ENCODE measurements around the gene MED16.

Gene MED16

DNA sequence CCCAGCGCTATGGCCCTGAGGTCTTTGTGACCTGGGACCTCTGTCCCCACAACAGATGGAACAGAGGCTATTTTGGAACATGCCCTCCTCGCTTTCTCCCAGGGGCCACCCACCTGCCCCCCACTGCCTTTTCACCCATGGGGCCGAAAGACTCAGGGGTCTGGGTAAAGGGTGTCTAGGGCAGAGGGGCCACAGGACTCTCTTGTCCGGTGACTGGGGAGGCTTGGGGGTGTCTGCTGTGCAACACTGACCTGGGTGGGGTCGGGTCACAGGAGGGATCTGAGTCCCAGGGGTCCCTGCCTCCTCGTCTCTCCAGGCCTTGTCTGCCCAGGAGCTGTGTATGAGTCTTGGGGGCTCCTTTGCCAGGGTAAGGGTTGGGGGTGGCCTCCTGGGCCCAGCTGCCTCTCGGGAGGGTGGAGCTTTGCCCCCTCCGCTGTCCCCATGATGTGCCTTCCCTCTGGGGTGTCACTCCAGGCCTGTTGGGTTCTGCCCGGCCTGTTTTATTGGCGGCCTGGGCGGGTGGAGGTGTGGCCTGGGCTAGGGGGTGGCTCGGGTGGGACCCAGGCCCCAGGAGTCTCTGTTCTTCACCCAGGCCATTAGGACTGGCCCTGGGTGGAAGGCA lies 34.9 kb upstream of the MED16 start:
- DNase-seq (ENCODE audit: low spot score): no peak

GRCh38 chr19:927351-927779 lies 34.4 kb upstream of the MED16 start:
- DNase-seq (ENCODE audit: low spot score): no peak

GRCh38 chr19:926589-927350 lies 33.8 kb upstream of the MED16 start:
- peak; percentile 42 for DNase-seq (ENCODE audit: low spot score)

GRCh38 chr19:926323-926588 lies 33.3 kb upstream of the MED16 start:
- no peak for DNase-seq (ENCODE audit: low spot score)

- peak; percentile 66 for DNase-seq (ENCODE audit: low spot score)
These were observed 32.7 kb upstream of the MED16 start, which contains the start of gene ARID3A for GRCh38 chr19:925526-926322. Gene ARID3A, plus strand, starts transcription at chr19:926035. Its CDS starts 3,494 bp downstream, at chr19:929529.

DNA sequence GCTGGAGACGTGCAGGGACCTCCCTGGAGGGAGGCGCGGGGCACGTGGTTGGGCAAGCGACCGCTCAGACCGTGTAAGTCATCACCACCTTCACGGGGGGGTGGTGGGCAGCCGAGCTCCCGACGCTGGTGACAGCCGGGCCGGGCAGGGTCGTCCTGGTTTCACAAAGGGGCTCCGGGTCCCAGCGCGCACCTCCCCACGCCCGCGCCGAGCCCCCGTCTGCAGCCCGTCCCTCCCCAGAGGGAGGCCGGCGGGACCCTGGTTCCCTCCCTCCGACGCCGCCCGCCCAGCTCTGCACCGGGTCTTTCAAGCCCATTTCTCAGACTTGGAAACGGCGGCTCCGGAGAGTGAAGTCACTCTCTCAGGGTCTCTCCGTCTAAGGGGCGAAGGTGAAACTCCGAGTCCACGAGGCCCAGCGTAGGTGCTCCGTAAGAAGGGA lies 32.1 kb upstream of the MED16 start:
- no peak for DNase-seq (ENCODE audit: low spot score)

GRCh38 chr19:924553-925086 lies 31.6 kb upstream of the MED16 start:
- no peak for DNase-seq (ENCODE audit: low spot score)

DNA sequence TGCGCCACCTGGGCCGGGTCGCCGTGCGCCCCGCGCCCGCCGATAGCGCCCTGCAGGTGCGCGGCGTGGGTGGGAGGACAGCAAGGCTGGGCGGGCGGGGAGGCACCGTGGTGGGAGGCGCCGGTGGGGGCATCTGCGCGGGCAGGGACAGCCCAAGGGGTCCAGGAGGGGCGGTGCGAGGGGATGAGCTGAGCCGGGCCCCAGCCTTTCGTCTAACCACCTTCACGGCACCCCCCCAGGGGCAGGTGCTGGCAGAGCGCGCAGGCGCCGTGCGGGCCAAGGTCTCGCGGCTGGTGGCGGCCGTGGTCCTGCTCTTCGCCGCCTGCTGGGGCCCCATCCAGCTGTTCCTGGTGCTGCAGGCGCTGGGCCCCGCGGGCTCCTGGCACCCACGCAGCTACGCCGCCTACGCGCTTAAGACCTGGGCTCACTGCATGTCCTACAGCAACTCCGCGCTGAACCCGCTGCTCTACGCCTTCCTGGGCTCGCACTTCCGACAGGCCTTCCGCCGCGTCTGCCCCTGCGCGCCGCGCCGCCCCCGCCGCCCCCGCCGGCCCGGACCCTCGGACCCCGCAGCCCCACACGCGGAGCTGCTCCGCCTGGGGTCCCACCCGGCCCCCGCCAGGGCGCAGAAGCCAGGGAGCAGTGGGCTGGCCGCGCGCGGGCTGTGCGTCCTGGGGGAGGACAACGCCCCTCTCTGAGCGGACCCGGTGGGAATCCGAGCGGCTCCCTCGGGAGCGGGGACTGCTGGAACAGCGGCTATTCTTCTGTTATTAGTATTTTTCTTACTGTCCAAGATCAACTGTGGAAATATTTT lies 27.3 kb upstream of the MED16 start:
- no peak for DNase-seq (ENCODE audit: low spot score)

DNA sequence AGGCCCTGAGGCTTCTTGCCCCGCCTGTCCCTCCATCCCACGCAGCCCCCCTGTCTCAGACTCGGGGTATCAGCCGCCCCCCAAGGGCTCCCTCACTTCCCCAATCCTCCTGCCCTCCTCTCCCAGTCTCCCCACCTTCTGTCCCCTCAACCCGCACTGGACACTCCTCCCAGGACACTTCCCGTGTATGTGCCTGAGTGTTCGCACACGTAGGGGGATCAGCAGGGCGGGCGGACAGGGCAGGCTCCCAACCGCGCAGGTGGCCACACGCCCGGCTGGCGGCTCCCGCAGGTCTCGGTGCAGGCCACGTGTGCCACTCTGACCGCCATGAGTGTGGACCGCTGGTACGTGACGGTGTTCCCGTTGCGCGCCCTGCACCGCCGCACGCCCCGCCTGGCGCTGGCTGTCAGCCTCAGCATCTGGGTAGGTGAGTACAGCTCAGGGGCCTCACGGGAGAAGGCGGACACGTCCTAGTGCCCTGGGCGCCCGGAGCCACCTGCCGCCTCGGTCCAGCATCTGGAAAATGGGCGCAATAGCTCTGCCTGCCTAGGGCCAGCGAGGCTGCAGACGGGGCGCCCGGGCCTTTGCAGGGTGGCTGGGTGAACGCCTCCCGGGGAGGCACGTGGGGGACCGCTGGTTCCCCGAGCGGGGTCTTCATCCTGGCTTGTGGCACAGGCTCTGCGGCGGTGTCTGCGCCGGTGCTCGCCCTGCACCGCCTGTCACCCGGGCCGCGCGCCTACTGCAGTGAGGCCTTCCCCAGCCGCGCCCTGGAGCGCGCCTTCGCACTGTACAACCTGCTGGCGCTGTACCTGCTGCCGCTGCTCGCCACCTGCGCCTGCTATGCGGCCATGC lies 26.4 kb upstream of the MED16 start:
- no peak for DNase-seq (ENCODE audit: low spot score)

DNA sequence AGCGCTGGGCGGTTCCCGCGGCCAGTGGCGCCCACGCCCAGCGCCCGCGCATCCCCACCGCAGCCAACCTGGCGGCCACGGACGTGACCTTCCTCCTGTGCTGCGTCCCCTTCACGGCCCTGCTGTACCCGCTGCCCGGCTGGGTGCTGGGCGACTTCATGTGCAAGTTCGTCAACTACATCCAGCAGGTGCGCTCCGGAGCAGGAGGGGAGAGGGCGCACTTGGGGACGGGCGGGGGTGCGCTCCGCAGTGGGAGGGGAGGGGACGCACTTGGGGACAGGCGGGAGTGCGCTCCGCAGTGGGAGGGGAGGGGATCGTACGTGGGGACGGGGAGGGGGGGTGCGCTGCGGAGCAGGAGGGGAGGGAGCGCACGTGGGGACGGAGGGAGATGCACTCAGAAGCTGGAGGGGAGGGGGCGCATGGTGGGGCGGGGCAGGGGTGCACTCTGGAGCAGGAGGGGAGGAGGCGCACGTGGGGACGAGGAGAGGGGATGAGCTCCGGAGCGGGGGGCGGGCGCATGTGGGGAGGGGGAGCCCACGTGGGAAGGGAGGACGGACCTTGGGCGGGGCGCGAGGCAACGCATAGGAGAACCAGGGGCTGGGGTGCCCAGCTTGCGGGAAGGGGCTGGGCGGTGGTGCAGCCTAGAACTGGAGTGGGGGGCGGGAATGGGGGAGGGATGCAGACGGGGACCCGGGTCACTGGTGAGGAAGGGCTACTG lies 25.7 kb upstream of the MED16 start:
- no peak for DNase-seq (ENCODE audit: low spot score)

GRCh38 chr19:918152-918437 lies 25.1 kb upstream of the MED16 start:
- no peak for DNase-seq (ENCODE audit: low spot score)

DNA sequence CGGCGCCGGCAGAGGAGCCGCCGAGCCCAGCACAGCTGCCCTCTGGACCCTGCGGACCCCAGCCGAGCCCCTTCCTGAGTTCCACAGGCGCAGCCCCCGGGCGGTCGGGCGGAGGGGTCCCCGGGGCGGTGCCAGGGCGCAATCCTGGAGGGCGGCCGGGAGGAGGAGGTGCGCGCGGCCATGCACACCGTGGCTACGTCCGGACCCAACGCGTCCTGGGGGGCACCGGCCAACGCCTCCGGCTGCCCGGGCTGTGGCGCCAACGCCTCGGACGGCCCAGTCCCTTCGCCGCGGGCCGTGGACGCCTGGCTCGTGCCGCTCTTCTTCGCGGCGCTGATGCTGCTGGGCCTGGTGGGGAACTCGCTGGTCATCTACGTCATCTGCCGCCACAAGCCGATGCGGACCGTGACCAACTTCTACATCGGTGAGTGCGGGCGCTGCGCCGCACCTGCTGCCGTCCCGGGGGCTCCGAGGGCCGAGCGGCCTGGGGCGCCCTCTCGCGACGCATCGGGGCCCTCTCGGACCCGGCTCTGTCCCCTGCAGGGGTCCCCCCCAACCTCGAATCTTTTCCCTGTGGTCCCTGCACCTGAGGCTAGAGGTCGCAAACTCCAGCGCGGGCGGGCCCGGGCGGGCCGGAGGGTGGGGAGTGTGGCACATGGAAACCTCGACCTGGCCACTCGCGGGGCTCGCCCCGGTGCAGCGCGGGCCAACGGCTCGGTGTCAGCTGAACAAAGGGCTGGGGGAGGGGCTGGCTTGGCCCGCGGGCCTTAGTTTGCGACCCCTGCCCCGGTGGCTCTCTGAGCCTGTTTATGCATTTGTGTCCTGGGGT lies 24.6 kb upstream of the MED16 start, which contains the start of gene KISS1R:
TSS of gene KISS1R (plus strand) at position 11 of the 829 bp plus-strand sequence. CDS start at position 181, 170 bp downstream.
- DNase-seq (ENCODE audit: low spot score): no peak

DNA sequence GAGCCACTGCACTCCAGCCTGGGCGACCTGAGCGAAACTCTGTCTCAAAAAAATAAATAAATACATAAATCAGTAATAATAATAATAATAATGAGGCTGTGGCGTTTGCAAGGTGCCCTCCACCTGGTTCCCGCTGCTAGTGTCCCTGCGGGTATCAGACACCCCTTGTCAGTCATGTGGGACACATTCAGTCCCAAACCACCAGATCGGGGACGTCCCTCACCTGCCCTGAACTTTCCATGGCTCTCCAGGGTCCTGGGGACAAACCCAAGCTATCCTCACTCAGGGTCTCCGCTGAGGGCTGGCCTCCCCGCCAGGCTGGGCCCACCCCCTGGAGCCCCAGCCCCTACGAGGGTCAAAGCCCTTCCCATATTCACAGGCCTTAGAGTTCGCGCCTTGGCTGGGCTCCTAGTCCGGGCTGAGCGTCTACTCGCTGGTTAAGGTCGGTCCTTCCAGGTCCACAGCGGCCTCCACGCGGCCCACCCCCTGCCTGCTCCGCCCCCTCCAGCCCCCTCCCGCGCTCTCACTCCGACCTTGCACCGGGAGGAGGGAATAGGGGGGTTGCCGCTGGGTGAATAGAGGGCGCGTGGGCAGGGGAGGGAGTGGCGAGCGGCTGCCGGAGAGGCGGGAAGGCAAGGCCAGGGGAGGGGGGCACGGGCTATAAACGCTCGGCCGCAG lies 23.8 kb upstream of the MED16 start:
- DNase-seq (ENCODE audit: low spot score): no peak

- peak; percentile 54 for DNase-seq (ENCODE audit: low spot score)
These were observed 20.2 kb upstream of the MED16 start, which contains the start of gene R3HDM4 for GRCh38 chr19:913080-913748. Gene R3HDM4, minus strand, starts transcription at chr19:913219. Its CDS starts 62 bp downstream, at chr19:913157.

DNA sequence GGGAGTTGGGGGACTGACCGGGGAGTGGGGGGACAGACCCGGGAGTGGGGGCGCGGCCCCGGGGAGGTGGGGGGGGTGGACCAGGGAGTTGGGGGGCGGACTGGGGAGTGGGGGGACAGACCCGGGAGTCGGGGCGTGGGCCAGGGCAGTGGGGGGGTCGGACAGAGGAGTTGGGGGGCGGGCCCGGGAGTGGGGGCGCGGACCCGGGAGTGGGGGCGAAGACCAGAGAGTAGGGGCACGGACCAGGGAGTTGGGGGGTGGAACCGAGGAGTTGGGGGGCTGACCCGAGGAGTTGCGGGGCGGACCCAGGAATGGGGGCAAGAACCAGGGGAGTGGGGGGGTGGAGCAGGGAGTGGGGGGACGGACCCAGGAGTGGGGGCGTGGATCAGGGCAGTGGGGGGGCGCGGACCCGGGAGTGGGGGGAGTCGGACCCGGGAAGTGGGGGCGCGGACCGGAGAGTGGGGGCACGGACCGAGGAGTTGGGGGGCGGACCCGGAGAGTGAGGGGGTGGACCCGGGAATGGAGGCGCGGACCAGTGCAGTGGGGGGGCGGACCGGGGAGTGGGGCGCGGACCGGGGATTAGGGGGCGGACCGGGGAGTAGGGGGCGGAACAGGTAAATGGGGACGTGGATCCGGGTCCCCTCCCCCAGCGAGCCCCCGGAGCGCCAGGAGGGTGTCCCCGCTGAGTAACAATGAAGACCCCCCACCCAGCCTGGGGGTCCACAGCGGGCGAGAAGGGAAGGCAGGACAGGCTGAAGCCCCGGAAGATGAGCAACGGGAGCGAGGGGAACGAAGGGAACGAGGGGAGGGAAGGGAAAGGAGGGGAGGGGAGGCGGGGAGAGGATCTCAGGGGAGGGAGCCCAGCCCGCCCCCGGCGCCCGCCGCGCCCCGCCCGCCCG lies 19.4 kb upstream of the MED16 start:
- DNase-seq (ENCODE audit: low spot score): no peak

DNA sequence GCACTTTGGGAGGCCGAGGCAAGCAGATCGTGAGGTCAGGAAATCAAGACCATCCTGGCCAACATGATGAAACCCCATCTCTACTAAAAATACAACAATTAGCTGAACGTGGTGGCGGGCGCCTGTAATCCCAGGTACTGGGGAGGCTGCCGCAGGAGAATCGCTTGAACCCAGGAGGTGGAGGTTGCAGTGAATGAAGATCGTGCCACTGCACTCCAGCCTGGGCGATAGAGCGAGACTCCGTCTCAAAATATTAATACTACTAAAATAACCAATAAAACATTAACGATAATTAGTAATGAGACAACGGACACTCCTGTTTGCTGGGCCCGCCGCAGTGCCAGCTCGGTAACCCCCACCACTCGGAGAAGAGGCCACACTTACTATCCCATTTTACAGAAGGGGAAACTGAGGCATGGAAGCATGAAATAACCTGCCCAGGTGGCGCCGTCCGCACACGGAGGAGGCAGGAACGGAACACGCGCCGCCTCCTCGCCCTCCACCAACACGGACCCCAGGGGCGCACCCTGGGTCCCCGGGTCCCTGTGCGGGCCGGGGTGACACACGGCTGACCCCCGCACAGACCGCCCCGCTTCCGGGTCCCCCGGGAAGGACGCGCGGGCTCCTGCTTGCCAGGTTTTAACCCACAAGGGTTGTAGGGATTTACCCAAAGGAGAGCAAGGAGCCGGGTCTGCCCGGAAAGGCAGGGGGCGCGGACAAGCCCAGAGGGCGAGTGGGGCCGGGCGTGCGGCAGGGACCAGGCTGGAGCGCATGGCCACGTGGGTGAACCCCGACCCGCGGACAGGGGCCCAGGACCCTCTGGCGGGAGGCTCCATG lies 18.4 kb upstream of the MED16 start:
- no peak for DNase-seq (ENCODE audit: low spot score)
